Amniotic epithelial cell (primary cell): Measurements from ENCODE around the gene OR3A1.
"Not testable (repeated sequence)": the region's sequence is repeated elsewhere in the genome, so short reads cannot be mapped to it uniquely, and the experiment has no call there.

Experiments
- DNase-seq: peaks from one replicate; pipeline ENCODE4 v3.0.0-alpha.2; 2010; ENCODE audit warnings: low read depth

OR3A1 gene, protein sequence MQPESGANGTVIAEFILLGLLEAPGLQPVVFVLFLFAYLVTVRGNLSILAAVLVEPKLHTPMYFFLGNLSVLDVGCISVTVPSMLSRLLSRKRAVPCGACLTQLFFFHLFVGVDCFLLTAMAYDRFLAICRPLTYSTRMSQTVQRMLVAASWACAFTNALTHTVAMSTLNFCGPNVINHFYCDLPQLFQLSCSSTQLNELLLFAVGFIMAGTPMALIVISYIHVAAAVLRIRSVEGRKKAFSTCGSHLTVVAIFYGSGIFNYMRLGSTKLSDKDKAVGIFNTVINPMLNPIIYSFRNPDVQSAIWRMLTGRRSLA

DNA sequence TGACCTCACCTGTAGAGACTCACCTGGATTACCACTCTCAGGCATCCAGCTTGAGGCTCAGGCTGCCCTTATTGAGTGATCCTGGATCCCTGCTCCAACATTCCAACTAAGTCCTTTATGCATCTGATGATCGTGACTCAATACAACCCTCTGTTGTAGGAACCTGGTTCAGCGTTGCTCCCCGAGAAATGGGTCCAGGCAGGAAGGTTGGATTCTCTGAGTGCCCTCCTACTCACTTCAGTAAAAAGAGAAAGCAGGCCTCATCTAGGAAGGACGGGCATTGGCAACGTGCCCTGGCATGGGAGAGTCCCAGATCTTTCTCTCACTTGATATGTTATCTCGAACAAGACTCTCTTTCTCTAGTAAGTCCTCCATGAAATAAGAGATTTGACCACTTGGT lies at the start of gene OR3A1:
Gene OR3A1, minus strand, starts transcription at position 101 of the 400 bp plus-strand sequence. CDS start 5,778 bp downstream, outside the sequence.
- no peak for DNase-seq

DNA sequence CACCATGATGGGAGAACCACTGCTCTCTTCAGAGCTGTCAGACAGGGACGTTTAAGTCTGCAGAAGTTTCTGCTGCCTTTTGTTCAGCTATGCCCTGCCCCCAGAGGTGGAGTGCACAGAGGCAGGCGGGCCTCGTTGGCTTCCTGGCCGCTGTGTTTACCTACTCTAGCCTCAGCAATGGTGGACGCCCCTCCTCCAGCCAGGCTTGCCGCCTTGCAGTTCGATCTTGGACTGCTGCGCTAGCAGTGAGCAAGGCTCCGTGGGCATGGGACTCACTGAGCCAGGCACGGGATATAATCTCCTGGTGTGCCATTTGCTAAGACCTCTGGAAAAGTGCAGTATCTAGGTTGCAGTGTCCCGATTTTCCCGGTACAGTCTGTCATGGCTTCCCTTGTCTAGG lies 44.6 kb upstream of the OR3A1 start:
- not testable (repeated sequence) for DNase-seq

DNA sequence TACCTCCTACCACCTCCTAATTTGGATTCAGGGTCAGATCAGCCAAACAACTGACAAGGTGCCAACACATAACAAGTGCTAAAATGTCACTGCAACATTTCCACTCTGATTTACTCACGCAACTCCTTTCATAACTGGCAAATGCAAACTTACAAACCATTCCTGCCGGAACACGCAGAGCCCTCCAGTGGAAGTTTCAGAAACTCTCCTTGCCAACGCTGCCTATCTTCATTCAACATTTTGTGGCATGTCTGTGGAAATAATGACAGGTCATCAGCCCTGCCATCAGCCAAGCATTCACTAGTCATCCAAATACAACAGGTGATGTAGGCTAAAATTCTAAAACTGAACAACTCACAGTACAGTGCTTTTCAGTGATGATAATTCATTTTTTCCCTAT lies 37.7 kb upstream of the OR3A1 start:
- no peak for DNase-seq

DNA sequence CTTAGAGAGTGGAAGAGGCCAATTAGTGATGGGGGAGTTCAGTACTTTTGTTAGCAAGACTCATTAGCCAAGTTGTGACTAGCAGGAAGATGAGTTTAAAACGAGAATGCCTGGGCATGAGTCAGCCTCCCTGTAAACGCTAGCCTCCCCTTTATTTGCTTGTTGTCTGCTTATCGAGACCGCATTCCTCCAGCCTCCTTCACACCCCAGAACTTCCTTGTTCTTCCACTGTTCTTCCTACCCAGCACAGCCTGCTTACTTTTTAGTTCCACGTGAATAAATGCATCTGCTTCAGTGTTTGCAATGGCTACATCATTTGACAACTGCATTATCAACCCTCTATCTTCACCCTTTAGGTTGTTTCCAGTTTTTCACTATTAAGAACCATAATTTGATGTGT lies 20.2 kb upstream of the OR3A1 start:
- DNase-seq: no peak

DNA sequence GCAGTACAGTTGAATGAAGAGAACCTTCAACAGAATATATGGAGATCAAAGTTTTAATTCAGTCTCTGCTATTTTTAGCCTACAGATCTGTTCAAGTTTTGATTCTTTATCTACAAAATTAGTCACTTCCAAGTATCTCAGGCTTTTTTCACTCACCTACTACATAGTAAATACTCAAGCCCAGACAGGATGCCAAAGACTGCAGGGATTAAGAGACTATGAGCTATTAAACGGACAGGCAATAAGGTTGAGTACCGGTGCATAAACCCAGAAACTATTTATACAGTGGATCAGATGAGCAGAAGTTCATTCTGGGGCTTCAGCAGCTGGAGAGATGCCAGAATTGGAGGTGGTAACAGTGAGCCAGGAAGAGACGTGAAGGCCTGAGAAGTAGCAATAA lies 18.7 kb upstream of the OR3A1 start:
- DNase-seq: no peak

DNA sequence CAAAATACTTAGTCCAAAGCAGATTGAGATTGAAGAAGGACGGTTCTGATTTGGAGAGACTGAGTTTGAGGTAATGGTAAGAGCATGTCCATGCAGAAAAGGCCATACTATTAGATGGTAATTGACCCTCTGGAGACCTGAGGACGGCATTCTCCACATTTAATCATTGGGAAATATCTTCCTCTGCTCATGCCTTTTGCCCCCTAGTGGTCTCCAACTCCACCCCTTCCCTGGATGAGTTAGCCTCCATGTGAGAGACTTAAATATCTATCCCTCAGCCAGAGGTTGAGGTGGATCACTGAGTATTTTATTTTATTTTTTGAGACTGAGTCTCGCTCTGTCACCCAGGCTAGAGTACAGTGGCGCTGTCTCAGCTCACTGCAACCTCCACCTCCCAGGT lies 10.4 kb upstream of the OR3A1 start:
- no peak for DNase-seq

DNA sequence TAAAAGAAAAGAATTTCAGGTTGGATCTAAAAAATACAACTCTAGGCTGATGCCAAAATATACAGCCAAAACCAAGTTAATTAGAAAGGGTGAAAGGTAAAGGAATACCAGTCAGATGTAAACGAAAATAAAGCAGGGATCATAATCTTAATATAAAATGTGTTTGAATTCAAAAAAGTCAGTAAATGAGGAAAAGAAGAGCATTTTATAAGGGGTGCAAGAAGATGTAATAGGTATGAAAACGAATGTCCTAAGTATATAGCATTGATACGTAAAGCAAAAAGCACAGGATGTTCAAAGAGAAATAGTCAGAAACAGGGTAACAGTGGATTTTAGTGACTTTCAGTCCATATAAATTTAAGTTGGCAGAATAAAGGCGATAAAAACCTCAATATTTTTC lies 2.5 kb downstream of the OR3A1 start:
- DNase-seq: no peak

DNA sequence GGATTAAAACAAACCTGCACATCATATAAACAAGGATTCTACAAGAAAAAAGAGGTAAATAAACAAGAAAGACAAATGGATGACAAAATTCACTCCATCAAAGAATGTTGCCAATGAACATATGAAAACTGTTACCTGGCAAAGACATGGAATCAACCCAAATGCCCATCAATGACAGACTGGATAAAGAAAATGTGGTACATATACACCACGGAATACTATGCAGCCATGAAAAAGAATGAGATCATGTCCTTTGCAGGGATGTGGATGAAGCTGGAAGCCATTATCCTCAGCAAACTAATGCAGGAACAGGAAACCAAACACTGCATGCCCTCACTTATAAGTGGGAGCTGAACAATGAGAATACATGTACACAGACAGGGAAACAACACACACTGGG lies 4.6 kb downstream of the OR3A1 start:
- not testable (repeated sequence) for DNase-seq

DNA sequence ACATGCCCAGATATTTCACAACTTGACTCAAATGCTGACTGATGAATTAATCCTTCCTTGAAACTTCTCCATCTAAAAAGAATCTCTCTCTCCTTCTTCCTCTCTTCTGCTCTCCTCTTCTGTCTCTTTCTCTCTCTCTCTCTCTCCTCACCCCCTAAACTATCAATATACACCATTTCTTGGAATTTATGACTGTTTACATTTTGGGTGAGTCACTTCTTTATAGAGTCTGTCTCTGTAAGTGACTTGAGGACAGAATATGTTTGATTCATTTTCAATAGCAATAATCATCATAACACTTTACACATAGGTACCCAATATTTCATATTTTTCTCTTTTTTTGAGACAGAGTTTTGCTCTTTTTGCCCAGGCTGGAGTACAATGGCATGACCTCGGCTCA lies 15.3 kb downstream of the OR3A1 start:
- no peak for DNase-seq

DNA sequence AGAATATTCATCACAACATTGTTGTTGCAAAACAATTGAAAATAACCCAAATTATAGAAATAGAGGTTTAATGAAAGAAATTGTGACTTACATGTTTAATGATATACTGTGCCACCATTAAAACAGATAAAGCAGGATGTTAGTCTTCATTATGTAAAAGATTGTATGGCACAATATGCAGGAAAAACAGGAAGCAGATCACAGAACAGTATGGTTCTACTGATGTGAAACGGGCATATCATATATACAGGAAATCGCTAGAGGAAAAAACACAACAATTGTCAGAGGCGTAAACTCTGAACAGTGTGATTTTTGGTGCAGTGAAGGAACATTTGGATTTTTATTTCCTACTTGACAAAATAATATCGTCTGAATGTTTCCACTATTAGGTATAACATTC lies 22.0 kb downstream of the OR3A1 start:
- no peak for DNase-seq

DNA sequence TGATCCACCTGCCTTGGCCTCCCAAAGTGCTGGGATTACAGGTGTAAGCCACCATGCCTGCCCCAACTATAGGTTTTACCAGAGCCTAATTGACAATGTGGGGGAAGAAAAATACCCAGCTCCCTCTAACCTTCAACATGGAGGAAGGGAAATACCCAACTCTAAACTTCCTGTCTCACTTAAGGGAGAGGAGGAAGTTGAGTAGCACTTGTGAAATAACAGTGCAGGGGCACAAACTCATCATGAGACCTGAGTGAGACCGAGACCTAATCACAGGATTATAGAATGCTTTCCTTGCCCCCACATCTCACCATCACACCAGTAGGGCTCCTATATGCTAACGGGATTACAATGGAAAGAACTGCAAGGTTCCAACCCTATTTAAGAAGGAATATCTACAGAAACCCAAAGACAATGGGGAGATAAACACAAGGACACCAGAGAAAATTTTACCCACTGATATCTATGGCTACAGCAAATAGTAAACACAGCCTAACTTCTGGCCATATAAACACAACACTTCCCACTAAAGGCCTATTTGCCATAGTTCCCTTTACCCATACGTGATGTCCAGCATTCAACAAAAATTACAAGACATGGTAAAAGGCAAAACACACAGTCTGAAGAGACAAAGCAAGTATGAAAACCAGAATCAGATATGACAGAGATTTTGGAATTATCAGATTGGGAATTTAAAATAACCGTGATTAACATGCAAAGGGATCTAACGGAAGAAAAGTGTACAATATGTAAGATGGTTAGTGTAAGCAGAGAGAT lies 26.9 kb downstream of the OR3A1 start:
- no peak for DNase-seq

DNA sequence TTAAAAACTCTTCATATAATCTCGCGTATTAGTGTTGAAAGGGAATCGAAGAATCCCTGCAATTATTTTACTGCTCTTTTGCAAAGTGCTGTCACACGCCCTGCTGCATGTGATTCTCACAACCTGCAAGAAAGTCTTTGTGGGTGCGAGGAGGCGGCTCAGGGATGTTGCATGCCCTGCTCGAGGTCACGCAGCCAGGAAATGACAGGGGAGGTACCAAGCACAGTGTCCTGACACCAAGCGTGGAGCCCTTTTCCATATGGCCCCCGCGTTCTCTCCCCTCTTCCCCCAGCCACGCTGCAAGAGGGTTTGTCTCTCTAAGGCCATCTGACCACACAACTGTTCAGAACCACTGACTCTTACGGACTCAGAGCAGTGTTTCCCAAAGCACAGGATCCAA lies 37.6 kb downstream of the OR3A1 start:
- DNase-seq: no peak

DNA sequence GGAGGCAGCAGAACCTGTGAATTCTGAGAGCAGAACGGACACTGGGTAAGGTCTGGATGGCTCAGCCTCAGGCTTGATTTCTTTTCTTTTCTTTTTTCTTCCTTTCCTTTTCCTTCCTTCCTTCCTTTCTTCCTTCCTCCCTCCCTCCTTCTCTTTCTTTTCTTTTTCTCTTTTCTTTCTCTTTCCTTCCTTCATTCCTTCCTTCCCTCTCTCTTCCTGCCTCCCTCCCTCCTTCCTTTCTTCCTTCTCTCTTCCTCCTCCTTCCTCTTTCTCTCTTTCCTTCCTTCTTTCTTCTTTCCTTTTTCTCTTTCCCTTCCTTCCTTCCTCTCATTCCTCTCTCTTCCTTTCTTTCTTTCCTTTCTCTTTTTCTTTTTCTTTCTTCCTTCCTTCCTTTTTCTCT lies 38.0 kb downstream of the OR3A1 start:
- DNase-seq: no peak

DNA sequence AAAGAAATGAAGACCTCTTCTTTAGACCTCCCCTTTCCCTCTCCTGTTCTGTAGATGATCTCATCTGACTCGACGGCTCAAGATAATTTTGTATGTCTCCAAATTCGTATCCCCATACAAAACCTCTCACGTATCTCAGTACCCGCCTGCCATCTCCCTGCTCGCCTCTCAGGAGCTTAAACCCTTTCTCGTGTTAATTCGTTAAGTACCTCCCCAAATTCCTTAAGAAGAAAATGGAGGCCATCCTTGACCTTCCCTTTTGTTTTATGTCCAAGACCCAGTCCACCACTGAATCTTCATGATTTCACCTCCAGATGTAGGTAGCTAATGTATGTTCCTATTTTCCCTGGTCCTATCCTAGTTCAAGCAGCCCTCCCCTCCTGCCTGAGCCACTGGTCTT lies 41.6 kb downstream of the OR3A1 start:
- no peak for DNase-seq

DNA sequence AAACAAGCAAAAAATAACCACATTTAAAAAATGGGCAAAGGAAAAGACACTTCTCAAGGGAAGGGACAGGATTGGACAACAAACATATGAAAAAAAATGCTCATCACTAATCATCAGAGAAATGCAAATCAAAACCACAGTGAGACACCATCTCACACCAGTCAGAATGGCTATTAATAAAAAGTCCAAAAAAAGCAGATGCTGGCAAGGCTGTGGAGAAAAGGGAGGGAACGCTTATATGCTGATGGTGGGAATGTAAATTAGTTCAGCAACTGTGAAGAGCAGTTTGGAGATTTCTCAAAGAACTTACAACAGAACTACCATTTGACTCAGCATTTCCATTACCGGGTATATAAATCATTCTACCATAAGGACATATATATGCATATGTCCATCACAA lies 49.1 kb downstream of the OR3A1 start:
- not testable (repeated sequence) for DNase-seq

DNA sequence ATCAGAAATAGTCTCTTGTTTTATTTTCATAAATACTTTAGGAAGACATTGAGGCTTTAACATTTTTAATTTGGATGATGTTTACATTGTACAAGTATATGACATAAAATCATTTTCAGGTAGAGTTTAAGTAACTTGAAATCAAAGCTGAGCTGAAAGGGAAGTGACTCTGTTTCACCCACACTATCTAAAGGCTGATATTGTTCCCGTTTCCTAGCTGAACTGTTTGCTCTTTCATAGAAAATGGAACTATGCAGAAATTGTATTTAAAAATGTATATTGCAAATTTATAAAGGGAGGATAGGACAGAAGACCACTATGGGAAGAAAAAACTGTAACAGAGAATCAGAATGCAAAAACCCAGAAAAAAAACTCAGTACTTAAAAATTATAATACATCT lies 53.3 kb downstream of the OR3A1 start:
- DNase-seq: not testable (repeated sequence)

DNA sequence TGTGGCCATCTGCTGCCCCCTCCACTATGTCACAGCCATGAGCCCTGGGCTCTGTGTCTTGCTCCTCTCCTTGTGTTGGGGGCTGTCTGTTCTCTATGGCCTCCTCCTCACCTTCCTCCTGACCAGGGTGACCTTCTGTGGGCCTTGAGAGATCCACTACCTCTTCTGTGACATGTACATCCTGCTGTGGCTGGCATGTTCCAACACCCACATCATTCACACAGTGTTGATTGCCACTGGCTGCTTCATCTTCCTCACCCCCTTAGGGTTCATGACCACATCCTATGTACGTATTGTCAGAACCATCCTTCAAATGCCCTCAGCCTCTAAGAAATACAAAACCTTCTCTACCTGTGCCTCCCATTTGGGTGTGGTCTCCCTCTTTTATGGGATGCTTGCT lies 57.1 kb downstream of the OR3A1 start:
- DNase-seq: not testable (repeated sequence)
